ENCODE results near the gene RSRC1. TPM values are rescaled to one million over a fixed set of nuclear protein-coding genes. Genes with fewer than 3 reads are reported as not detected.
A peak's percentile ranks its signal among the peaks of the same experiment; 100 is the strongest.

Gene RSRC1
- total and polyA plus RNA-seq, 2 of the 8 experiments (the other 6 are each of a cell fraction or from before 2014, with no cell fraction given) = 2.0 to 27.9 TPM

- TF ChIP-seq GABPA (IDR thresholded peaks at IDR 0.05; ENCODE audit: borderline replicate concordance, insufficient read depth, low read length) (no peak), CTBP2 (IDR thresholded peaks at IDR 0.05; ENCODE audit: borderline replicate concordance, insufficient read depth, insufficient read length, low read length) (peak; percentile 99), ATF3 (IDR thresholded peaks at IDR 0.05; ENCODE audit: insufficient read depth, low read depth, low read length) (no peak), KDM1A (IDR thresholded peaks at IDR 0.05; ENCODE audit: borderline replicate concordance, low read length) (peak; percentile 73; the same call in 1 of the 2 replicates), TAF7 (optimal IDR thresholded peaks at IDR 0.05; ENCODE audit: borderline replicate concordance, low read depth, low read length) (no peak), FOSL1 (IDR thresholded peaks at IDR 0.05; ENCODE audit: insufficient read depth, low read depth, low read length) (no peak), SP4 (IDR thresholded peaks at IDR 0.05; ENCODE audit: low read length) (no peak; the same call in 1 of the 2 replicates), JUN (IDR thresholded peaks at IDR 0.05; ENCODE audit: low read depth, low read length) (no peak), TBP (IDR thresholded peaks at IDR 0.05; ENCODE audit: low read depth, low read length) (no peak), SP2 (IDR thresholded peaks at IDR 0.05; ENCODE audit: low read length) (no peak), EGR1 (IDR thresholded peaks at IDR 0.05; ENCODE audit: borderline replicate concordance, low read depth, low read length) (no peak), SAP30 (IDR thresholded peaks at IDR 0.05; ENCODE audit: insufficient read depth, insufficient replicate concordance, low read length) (no peak), JUND (IDR thresholded peaks at IDR 0.05; ENCODE audit: low read length) (no peak), TCF12 (IDR thresholded peaks at IDR 0.05; ENCODE audit: low read depth, low read length) (peak; percentile 84; the same call in 1 of the 2 replicates), RXRA (IDR thresholded peaks at IDR 0.05; ENCODE audit: insufficient read depth, low read depth, low read length) (no peak)
- TF ChIP-seq, protein P1, sequence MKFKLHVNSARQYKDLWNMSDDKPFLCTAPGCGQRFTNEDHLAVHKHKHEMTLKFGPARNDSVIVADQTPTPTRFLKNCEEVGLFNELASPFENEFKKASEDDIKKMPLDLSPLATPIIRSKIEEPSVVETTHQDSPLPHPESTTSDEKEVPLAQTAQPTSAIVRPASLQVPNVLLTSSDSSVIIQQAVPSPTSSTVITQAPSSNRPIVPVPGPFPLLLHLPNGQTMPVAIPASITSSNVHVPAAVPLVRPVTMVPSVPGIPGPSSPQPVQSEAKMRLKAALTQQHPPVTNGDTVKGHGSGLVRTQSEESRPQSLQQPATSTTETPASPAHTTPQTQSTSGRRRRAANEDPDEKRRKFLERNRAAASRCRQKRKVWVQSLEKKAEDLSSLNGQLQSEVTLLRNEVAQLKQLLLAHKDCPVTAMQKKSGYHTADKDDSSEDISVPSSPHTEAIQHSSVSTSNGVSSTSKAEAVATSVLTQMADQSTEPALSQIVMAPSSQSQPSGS (IDR thresholded peaks at IDR 0.05; ENCODE audit: low read length) = no peak
These were observed 12.1 kb upstream of the RSRC1 start (continued) for GRCh38 chr3:158097593-158098308.

Measured in H1 (cell line).